Gastroesophageal sphincter (tissue), 3 donors: ENCODE data around the gene NOL11.

Experiments
- CTCF ChIP-seq, 4 experiments: fragments of 200-600 bp in 2 of 4; fragments of 450-650 bp in 2 of 4; sonication (generic) in 1 of 4; IDR thresholded peaks; one replicate each; pipeline ENCODE4 v1.5.1; 2017 to 2019; ENCODE audit warnings: antibody characterized with exemption in 4 of 4, mild to moderate bottlenecking in 2 of 4, moderate library complexity in 2 of 4
- POLR2AphosphoS5 ChIP-seq: sonication (generic); formaldehyde crosslinking; IDR thresholded peaks from one replicate; pipeline ENCODE4 v1.6.1; 2017; ENCODE audit warnings: antibody characterized with exemption

GRCh38 chr17:67754001-67754400 lies 36.3 kb downstream of the NOL11 start:
- no peak for TF ChIP-seq CTCF (IDR thresholded peaks at IDR 0.05)
- TF ChIP-seq POLR2AphosphoS5: no peak
